ENCODE results near the gene CLRN1.

The CLRN1 gene

GRCh38 chr3:150958683-150959082 lies 13.8 kb downstream of the CLRN1 start:
- H3K27ac ChIP-seq: no peak overlapping the region
- no peak for TF ChIP-seq CTCF (conservative IDR thresholded peaks at IDR 0.05)

GRCh38 chr3:150956376-150956775 lies 16.2 kb downstream of the CLRN1 start:
- H3K27ac ChIP-seq: no peak overlapping the region
- no peak for TF ChIP-seq CTCF (conservative IDR thresholded peaks at IDR 0.05)

DNA sequence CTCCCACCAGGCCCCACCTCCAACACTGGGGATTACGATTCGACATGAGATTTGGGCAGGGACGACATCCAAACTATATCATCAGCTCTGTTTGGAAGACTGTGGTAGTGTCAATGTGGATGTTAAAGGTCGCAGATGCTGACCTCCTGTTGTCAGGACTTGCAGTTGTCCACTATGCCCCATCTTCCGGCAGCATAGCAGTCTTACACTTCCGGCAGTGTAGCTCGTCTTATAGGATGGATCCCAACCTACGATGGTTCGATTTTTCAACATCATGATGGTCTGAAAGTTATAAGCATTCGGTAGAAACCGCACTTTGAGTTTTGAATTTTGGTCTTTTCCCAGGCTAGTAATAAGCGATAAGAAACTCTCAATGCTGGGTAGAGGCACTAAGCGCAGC lies 20.6 kb downstream of the CLRN1 start:
- TF ChIP-seq CTCF (conservative IDR thresholded peaks at IDR 0.05): no peak
- H3K27ac ChIP-seq: no peak overlapping the region

- no peak for TF ChIP-seq CTCF (conservative IDR thresholded peaks at IDR 0.05)
- H3K27ac ChIP-seq: no peak overlapping the region
Measured at GRCh38 chr3:150945226-150946032, 27.1 kb downstream of the CLRN1 start.

DNA sequence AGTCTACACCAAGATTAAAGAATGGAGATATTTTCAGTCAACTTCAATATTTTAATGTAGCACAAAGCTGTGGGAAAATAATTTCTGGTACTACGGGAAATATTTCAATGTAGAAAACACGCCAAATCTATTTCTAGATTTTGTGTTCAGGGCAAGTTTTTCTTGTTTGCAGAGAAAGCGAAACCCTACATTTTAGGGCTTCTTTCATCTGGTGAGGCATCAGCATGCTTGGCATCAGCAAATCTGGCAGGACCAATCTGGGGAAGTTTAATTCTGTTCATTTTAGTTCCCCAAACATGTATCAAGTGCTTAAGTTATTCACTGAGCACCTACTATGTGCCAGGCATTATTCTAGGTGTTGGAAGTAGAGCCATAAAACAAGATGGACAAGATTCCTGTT lies 30.3 kb downstream of the CLRN1 start:
- TF ChIP-seq CTCF (conservative IDR thresholded peaks at IDR 0.05): no peak
- no peak overlapping the region for H3K27ac ChIP-seq

DNA sequence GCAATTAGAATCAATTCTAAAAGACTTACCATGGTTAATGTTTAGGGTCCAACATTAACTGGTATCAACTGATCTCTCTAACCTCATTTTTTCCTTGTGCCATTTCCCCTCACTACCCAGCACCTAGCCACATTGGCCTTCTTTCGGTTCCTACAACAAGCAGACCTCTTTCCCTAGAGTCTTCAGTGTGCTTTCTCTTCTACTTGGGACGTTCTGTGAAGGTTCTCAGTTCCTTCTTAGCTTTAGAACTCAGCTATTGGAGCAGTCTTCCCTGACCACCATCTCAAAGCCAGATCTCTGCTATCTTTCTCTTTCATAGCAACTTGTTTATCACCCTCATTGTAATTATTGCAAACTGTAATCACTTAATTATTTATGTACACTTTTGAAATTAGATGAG lies 35.8 kb downstream of the CLRN1 start:
- H3K27ac ChIP-seq: no peak overlapping the region
- TF ChIP-seq CTCF (conservative IDR thresholded peaks at IDR 0.05): no peak

GRCh38 chr3:150933473-150933995 lies 39.0 kb downstream of the CLRN1 start:
- TF ChIP-seq CTCF (conservative IDR thresholded peaks at IDR 0.05): no peak
- no peak overlapping the region for H3K27ac ChIP-seq
